Stimulated activated naive CD8-positive, alpha-beta T cell treated with anti-CD3 and anti-CD28 coated beads, Interleukin-15, Interleukin-2, amounts not matched to agents 100 ng/mL and 50 ng/mL, for 24 hours (primary cell): ENCODE measurements around the gene FGD2.
A peak's percentile ranks its signal among the peaks of the same experiment; 100 is the strongest.

ENCODE experiments used
- H3K27ac Mint-ChIP-seq: one replicate; pipeline ENCODE4 v1.8.0; 2021; ENCODE audit warnings: mild to moderate bottlenecking, mixed read lengths
- H3K27me3 Mint-ChIP-seq: one replicate; pipeline ENCODE4 v1.8.0; 2021; ENCODE audit warnings: mixed read lengths
- H3K36me3 Mint-ChIP-seq: one replicate; pipeline ENCODE4 v1.8.0; 2021; ENCODE audit warnings: low read depth, mixed read lengths
- H3K4me1 Mint-ChIP-seq: one replicate; pipeline ENCODE4 v1.8.0; 2021; ENCODE audit warnings: low read depth, mixed read lengths
- H3K4me3 Mint-ChIP-seq: one replicate; pipeline ENCODE4 v1.8.0; 2021; ENCODE audit warnings: mild to moderate bottlenecking, mixed read lengths
- H3K9me3 Mint-ChIP-seq: one replicate; pipeline ENCODE4 v1.8.0; 2021; ENCODE audit warnings: mixed read lengths

Gene FGD2

DNA sequence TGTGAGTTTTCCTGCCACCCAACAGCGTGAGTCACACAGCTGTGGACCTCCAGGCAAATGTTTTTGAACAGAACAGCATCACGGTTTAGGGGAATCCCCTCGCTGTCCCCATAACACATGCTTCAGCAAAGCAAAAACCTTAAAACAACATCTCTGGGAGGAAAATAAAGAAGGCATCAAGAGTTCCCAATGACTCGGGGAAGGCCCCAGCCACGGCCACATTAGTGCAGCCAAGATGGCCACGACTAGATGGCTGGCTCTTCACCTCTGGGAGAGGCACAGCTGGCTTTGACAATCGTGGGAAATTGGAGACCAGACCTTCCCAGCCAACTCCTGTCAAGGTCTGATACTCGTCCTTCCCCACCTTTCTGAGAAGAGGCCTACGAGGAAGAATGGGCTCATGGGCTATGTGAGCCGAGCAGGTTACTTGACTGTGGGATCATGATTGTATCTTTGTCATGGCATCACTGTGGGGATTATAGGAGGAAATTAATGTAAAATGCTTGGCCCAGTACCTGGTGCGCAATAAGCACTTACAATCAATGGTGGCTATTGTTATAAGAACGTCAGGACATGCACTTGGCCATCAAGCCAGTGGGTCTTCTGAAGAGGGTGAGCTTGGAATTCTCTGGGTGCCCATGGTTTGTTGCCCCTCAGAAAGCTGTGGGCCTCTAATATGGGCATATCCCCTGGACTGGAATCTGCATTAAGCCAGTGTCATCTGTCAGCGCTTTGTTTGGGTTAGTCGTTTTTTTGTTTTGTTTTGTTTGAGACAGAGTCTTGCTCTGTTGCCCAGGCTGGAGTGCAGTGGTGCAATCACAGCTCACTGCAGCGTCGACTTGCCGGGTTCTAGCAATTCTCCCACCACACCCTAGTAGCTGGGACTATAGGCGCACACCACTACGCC is 43.6 kb downstream of the FGD2 start:
- Mint-ChIP-seq H3K4me3 (peak overlapping the region; percentile 85), H3K27ac (peak overlapping the region; percentile 97), H3K9me3 (no peaks in the 10 kb centered on the region), H3K27me3 (no peaks in the 10 kb centered on the region), H3K4me1 (peaks cover 69% of the 10 kb centered on the region), H3K36me3 (no peaks in the 10 kb centered on the region)

GRCh38 chr6:37049758-37050044 is 44.2 kb downstream of the FGD2 start:
- H3K4me3 Mint-ChIP-seq = peak overlapping the region; percentile 85
- H3K4me1 Mint-ChIP-seq = peaks cover 69% of the 10 kb centered on the region
- no peaks in the 10 kb centered on the region for H3K9me3 Mint-ChIP-seq
- H3K27ac Mint-ChIP-seq = peak overlapping the region; percentile 97
- H3K27me3 Mint-ChIP-seq = no peaks in the 10 kb centered on the region
- no peaks in the 10 kb centered on the region for H3K36me3 Mint-ChIP-seq

DNA sequence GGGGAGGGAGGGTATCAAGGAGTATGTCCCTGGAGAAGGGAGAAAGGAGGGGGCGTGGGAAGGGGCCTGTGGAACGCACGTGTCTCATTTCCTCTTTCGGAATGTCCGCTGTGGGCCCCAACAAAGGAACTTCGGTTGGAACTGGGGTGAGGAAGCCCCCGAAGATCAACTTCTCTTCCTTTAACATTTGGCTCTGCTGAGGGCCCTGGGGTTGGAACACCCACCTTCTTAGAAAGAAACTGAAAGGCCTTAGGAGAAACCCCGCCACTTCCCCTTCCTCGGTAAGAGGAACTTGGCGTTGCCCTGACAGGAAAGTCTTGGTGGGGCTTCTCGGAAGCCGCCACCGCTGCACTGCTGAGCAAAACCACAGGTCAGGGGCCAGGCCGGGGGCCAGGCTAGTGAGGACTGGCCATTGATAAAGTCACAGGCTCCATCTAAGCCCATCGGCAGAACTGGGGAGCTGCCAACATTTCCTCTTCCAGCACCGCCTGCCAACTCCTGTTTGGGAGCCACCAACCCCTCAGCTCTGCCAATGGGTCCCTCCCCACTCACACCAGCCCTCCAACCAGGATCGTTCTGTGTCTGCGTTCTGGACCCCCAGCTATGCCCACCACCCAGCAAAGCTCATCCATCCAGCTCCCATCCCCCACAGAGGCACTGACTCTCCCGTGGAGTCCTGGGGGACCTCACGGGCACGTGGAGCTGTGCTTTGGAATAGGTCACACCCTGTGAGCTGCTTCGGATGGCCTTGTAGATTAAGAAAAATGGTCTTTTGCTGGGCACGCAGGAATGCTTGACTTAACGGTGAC is 44.8 kb downstream of the FGD2 start:
- peak overlapping the region; percentile 97 for H3K27ac Mint-ChIP-seq

GRCh38 chr6:37050854-37051137 is 45.3 kb downstream of the FGD2 start:
- no peaks in the 10 kb centered on the region for H3K36me3 Mint-ChIP-seq

More for the DNA sequence above, 44.8 kb downstream of the FGD2 start:
- Mint-ChIP-seq H3K36me3 (no peaks in the 10 kb centered on the region), H3K27me3 (no peaks in the 10 kb centered on the region), H3K9me3 (no peaks in the 10 kb centered on the region), H3K4me3 (peak overlapping the region; percentile 85), H3K4me1 (peaks cover 69% of the 10 kb centered on the region)

DNA sequence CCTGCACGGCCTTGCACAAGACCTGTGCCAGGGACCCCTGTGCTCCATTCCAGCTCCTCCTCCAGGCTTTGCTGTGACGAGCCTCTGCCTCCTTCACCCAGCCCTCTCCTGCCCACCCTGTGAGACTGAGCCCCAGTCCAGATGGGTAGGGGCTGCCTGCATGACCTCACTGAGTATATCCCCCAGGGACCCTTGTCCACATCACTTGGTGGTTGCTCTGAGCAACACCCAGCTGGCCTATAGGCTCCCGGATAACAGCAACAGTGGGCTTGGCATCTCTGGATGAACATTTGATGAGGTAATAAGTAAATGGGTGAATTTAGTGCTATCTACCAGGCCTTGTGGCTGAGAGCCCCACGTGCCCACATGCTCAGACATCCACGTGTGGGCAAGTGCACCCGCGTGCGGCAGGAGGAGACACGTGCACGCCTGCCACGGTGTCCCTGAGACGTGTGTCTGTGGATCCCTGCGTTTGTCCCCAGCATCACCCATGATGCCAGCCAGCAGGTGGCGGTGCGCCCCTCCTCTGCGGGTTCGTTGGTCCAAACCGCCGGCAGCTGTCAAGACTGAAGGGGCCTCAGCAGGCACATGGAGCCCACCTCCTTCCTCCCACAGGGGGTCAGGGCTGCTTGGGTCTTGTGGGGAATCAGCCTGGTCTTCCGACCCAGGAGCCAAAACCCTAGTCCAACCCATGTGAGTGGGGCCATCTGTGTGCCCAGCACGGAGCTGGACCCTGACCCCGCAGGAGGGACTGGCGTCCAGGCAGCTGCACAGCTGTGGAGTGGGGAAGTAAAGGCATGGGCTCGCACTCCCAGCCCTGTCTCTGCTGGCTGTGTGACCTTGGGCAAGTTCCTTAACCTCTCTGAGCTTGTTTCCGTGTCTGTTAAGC is 45.9 kb downstream of the FGD2 start:
- Mint-ChIP-seq H3K4me1 (peaks cover 58% of the 10 kb centered on the region), H3K27me3 (no peaks in the 10 kb centered on the region), H3K27ac (peak overlapping the region; percentile 97), H3K36me3 (no peaks in the 10 kb centered on the region), H3K4me3 (peak overlapping the region; percentile 85), H3K9me3 (no peaks in the 10 kb centered on the region)

More at GRCh38 chr6:37050854-37051137, 45.3 kb downstream of the FGD2 start:
- peak overlapping the region; percentile 85 for H3K4me3 Mint-ChIP-seq
- H3K9me3 Mint-ChIP-seq = no peaks in the 10 kb centered on the region
- H3K27me3 Mint-ChIP-seq = no peaks in the 10 kb centered on the region
- peak overlapping the region; percentile 97 for H3K27ac Mint-ChIP-seq
- H3K4me1 Mint-ChIP-seq = peaks cover 64% of the 10 kb centered on the region

GRCh38 chr6:37052027-37052628 is 46.7 kb downstream of the FGD2 start:
- H3K27ac Mint-ChIP-seq = peak overlapping the region; percentile 97
- H3K9me3 Mint-ChIP-seq = no peaks in the 10 kb centered on the region
- H3K4me1 Mint-ChIP-seq = peaks cover 51% of the 10 kb centered on the region
- no peaks in the 10 kb centered on the region for H3K36me3 Mint-ChIP-seq
- H3K27me3 Mint-ChIP-seq = no peaks in the 10 kb centered on the region
- peak overlapping the region; percentile 85 for H3K4me3 Mint-ChIP-seq

GRCh38 chr6:37053683-37054082 is 48.2 kb downstream of the FGD2 start:
- no peak overlapping the region for H3K4me3 Mint-ChIP-seq
- peak overlapping the region; percentile 17 for H3K27ac Mint-ChIP-seq
- H3K36me3 Mint-ChIP-seq = no peaks in the 10 kb centered on the region
- no peaks in the 10 kb centered on the region for H3K27me3 Mint-ChIP-seq
- H3K4me1 Mint-ChIP-seq = peaks cover 35% of the 10 kb centered on the region
- no peaks in the 10 kb centered on the region for H3K9me3 Mint-ChIP-seq

- H3K4me1 Mint-ChIP-seq = peaks cover 31% of the 10 kb centered on the region
- H3K27me3 Mint-ChIP-seq = no peaks in the 10 kb centered on the region
- no peak overlapping the region for H3K27ac Mint-ChIP-seq
- no peak overlapping the region for H3K4me3 Mint-ChIP-seq
- no peaks in the 10 kb centered on the region for H3K36me3 Mint-ChIP-seq
- no peaks in the 10 kb centered on the region for H3K9me3 Mint-ChIP-seq
Observed at GRCh38 chr6:37054171-37054570, 48.7 kb downstream of the FGD2 start.

DNA sequence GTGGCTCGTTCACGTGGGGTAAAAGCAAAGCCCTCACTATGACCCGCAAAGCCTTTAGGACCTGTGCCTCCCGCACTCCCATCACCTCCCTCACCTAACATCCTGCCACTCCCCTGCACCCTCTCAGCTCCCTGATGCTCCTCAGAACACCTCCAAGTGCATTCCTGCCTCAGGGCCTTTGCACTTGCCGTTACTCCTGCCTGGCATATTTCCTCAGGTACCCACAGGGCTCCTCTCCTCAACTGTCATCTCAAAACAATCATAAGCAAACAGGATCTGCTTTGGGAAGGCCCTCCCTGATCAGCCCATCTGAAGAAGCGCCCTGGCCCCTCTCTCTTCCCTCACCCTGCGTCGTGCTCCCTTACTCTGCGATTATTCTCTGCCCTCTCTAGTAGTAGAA is 49.1 kb downstream of the FGD2 start:
- H3K9me3 Mint-ChIP-seq = no peaks in the 10 kb centered on the region
- no peak overlapping the region for H3K27ac Mint-ChIP-seq
- H3K4me1 Mint-ChIP-seq = peaks cover 30% of the 10 kb centered on the region
- no peaks in the 10 kb centered on the region for H3K27me3 Mint-ChIP-seq
- H3K36me3 Mint-ChIP-seq = no peaks in the 10 kb centered on the region
- no peak overlapping the region for H3K4me3 Mint-ChIP-seq

- Mint-ChIP-seq H3K4me1 (peaks cover 16% of the 10 kb centered on the region), H3K4me3 (no peak overlapping the region), H3K36me3 (no peaks in the 10 kb centered on the region), H3K27me3 (no peaks in the 10 kb centered on the region), H3K9me3 (no peaks in the 10 kb centered on the region), H3K27ac (no peak overlapping the region)
Observed at GRCh38 chr6:37056112-37056403, 50.6 kb downstream of the FGD2 start.

DNA sequence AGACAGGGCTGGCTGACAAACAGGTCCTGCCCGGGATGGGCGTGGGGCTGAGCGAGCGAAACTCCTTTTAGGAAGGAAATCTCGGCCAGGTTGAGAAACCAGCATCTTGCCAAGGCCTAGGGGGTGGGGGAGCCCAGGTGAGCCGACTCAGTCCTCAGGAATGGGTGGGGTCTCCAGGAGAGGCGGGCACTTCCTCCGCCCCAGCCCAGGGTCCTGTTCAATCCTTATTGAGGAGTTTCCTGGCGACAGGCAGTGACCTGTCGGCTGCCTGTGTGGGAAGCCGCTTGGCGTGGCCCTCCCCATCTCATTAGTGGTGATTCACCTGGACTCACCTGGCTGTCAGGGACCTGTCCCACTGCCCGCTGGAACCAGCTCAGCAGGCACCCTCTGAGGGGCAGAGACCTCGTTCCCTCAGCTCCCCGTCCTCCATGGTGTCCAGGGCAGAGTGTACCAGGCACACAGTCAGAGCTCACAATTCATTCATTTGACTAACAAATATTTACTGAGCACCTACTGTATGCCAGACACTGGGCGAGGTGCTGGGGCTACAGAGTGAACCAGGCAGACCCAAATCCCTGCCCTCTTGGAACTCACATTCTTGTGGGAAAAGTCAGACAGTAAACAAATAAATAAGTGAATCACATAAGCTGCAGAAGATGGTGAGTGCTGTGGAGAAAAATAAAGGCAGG is 51.1 kb downstream of the FGD2 start:
- Mint-ChIP-seq H3K4me3 (no peak overlapping the region), H3K27ac (no peak overlapping the region), H3K27me3 (no peaks in the 10 kb centered on the region), H3K36me3 (no peaks in the 10 kb centered on the region), H3K4me1 (peaks cover 10% of the 10 kb centered on the region), H3K9me3 (no peaks in the 10 kb centered on the region)

GRCh38 chr6:37057128-37057471 is 51.6 kb downstream of the FGD2 start:
- Mint-ChIP-seq H3K9me3 (no peaks in the 10 kb centered on the region), H3K27me3 (no peaks in the 10 kb centered on the region), H3K36me3 (no peaks in the 10 kb centered on the region), H3K4me3 (no peak overlapping the region), H3K27ac (no peak overlapping the region), H3K4me1 (peaks cover 5% of the 10 kb centered on the region)

- Mint-ChIP-seq H3K36me3 (no peaks in the 10 kb centered on the region), H3K4me3 (no peak overlapping the region), H3K4me1 (peaks cover 4% of the 10 kb centered on the region), H3K27ac (no peak overlapping the region), H3K9me3 (no peaks in the 10 kb centered on the region), H3K27me3 (no peaks in the 10 kb centered on the region)
Observed at GRCh38 chr6:37057678-37058077, 52.2 kb downstream of the FGD2 start.

DNA sequence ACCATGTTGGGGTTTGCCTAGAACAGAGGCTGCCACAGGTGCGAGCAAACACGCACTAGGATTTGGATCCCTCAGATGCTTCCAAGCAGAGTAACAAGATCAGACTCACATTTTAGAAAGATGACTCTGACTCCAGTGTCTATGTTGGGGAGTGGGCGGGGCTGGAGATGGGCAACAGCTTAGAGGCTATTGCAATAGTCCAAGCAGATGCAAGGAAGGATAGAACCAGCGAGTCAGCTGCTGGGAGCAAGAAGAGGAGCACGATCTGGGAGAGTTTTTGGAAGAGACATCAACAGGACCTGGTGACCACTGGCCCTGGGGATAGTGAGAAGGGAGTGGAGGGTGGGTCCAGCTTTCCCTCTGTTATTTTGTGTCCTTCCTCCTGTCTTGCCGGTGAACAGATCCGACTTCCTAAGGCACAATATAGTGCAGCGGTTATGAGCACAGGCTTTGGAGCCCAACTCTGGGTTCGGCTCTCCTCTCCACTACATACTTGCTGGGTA is 52.7 kb downstream of the FGD2 start:
- no peak overlapping the region for H3K27ac Mint-ChIP-seq
- no peaks in the 10 kb centered on the region for H3K27me3 Mint-ChIP-seq

More for the DNA sequence above, 52.7 kb downstream of the FGD2 start:
- Mint-ChIP-seq H3K9me3 (no peaks in the 10 kb centered on the region), H3K36me3 (no peaks in the 10 kb centered on the region), H3K4me3 (no peak overlapping the region), H3K4me1 (peaks cover 4% of the 10 kb centered on the region)
